NCI-H2227 (cell line): Measurements from ENCODE around the gene CHD9.

ENCODE experiments used
- DNase-seq: peaks from one replicate; lab custom pipeline; 2025; ENCODE audit not compliant: unreplicated experiment; lab: John Stamatoyannopoulos, UW

CHD9 gene

DNA sequence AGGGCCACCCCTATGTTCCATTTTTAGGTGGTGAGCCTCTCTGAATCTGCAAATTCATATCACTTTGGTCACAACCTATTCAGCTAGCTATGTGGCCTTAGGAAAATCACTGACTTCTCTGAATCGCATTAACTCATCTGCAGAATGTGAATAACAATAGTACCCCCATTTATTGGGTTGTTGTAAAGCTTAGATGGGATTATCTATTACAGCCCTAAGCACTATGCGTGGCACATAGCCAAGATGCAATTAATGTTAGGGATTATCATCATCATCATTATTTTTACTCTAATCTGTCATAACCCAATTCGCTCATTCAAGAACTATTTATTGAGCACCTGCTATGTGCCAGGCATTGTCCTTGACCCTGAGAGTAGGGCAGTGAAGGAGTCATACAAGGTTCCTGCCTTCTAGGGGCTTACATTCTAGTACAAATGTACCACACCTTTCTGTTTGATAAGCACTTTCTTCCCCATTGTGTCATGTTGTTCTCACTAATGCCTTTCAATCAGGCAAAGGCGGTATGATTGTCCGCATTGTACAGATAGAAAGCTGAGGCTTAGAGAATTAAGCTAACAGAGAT lies 38.5 kb downstream of the CHD9 start:
- DNase-seq = no peak

DNA sequence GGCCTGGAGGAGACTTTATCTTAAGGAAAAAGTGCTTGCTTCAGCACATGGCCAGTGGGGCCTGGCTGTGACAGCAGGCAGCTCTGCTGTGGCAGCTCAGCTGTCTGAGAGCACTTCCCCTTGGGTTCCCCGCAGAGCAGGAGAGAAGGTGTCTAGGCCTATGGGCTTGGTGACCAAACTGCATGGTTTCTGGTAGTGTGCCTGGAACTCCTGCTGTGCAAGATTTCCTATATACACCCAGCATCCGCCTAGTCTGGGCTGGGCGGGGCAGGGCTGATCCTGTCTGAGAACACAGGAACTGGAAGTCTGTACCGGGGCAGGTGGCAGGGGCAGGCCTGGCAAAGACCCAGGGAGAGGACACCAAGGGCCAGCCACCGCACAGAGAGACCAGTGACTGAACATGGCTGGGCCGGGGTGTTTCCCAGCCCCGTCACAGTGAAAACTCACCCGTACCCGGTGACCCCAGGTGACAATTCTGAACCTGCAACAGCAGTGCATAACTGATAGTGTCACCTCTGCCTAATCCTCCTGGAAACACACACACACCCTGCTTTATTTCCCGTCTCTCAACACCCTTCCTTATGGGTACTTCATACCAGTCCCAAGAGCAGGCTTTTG lies 39.3 kb downstream of the CHD9 start:
- no peak for DNase-seq

DNA sequence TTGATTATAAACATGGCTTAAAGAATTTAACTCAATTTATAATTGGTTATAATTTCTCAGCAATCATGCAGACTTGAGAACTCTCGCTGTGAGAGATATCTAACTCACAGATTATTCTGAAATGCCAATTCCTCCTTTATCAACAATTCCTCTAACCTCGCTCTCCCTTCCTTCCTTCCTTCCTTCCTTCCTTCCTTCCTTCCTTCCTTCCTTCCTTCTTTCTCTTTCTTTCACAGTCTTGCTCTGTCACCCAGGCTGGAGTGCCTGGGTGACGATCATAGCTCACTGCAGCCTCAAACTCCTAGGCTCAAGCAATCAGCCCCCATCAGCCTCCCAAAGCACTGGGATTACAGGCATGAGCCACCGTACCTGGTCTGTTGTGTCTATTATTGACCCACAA lies 42.4 kb downstream of the CHD9 start:
- no peak for DNase-seq

DNA sequence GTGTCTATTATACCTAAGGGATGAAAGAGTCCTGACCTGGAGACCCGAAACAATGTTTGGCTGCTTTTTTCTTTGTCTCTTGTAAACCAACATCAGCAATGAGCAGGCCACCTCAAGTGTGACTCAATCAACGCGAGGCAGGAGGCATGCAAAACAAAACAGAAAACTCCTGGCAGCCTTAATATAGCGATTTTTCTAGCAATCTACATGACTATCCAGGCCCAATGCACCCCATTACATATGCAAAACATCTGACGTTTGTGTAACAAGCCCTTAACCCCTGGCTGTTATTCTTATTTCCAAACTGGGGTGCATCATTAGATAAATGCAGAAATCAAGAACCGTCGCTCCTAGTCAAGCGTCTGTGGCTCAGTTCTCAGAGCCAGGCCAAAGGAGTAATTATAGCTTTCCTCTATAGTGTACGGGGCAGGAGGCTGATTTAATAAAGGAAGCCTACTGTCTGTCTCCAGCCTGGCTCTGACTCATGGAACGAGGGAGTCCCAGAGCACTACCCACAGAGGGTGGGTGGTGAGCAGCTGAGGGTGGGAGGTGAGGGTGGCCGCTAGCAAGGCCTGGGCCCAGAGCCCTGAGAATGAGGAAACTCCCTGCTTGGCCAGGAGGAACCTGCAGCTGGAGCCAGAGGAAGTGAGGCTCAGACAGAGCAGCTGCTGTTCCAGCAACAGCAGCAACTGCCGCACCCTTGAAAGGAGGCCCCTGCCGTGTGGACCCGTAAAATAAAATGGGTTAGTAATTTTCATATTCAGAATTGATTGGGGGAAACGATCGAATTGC lies 43.9 kb downstream of the CHD9 start:
- DNase-seq = peak; percentile 57

DNA sequence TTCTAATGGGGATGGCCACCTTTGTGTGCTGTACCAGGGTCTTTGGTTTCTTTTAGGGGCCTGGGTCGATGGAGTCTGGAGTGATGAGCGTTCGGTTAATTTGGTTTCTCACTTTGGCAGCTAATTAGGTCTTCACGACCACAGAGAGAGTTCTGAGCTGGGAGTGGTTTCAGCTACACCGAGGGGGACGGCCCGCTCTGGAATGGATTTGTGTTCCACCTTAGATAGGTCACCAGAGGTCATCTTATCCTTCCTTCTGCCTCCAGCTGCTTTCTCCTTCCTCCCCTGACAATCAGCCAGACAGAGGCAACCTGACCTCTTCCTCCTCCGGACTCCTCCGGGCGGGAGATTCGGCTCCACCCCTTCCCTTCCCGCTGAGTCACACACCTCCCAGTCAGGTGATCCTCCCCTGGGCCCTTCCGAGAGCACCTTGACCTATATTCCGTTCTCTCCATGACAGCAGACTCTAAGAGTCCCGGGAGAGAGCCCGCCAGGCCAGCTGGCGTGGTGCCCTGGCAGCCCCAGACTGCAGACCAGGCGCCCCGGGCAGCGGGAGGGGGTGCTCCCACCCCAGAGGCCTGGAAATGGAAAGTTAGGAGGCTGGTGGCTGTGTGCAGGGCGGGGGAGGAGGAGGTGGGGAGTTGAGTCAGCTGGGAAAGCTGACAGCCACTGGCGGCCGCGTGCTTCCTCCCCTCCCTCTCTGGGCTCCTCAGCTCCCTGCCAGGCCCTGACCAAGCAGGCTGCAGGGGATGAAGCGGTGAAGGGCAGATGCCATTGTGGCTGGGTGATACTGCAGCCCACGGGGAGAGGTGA lies 44.7 kb downstream of the CHD9 start:
- DNase-seq = peak; percentile 70

DNA sequence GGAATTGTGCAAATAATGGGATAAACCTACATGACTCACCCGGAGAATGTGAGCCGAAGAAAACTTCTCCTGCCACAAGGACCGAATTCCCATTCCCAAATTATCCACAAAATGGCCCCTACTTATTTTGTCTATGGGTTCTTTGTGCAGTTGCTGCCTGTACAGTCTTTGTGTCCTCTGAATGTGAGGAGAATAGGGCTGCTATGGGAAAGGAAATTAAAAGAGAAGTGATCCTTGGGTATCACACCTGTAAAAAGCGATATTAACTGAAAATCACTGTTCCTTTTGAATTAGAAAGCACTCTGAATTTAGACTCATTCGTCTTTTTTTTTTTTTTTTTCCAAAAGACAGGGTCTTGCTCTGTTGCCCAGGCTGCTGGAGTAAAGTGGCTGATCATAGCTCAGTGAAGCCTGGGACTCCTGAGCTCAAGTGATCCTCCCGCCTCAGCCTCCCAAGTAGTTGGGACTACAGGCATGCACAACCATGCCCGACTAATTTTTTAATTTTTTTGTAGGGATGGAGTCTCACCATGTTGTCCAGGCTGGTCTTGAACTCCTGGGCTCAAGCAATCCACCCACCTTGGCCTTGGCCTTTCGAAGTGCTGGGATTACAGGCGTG lies 45.4 kb downstream of the CHD9 start:
- no peak for DNase-seq

DNA sequence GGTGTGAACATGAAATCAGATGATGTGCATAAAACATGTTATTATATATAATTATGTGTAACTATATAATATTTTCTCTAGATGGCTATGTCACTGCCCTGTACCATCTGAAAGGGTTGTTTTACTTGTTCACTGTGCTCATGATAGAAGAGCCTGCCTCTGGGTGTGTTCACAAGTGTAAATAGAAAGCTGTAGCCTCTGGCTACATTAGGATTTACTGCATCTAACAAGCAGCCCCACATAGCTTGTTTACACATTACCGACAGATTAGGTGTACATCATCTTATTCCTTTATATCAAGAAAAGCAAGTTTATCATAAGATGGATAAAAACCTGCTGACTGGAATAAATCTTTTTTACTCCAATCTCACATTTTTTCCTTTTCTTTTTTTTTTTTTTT lies 46.1 kb downstream of the CHD9 start:
- no peak for DNase-seq

DNA sequence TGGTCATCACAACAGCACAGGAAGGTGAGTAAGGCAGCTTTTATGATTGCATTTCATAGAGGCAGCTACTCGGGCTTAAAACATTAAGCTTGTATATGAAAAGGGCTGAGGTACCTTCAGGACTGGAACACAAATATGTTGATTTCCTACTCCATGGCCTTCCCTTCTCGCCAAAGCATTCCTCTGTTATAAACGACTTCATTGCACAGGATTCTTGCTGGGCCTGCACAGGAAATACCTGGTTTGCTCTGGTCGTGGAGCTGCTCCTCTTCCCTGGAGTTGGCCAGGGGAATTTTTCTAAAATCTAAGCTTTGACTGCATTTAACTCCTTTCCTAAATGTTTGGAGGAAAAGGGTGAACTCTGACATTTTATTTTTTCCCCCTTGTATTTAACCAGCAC lies 49.0 kb downstream of the CHD9 start:
- DNase-seq = no peak

DNA sequence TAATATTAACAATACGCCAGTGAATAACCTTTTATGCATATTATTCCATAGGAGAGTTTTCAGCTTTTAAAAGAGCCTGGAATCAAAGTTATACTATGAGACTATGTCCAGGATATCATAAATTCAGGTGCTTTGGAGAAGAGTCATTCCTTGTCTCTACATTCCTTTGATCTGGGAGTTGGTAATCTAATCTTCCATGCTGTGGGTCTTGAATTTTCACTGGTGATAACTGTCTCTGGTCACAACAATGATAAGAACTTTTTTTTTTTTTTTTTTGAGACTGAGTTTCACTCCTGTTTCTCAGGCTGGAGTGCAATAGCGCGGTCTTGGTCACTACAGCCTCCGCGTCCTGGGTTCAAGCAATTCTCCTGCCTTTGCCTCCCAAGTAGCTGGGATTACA lies 50.8 kb downstream of the CHD9 start:
- no peak for DNase-seq

DNA sequence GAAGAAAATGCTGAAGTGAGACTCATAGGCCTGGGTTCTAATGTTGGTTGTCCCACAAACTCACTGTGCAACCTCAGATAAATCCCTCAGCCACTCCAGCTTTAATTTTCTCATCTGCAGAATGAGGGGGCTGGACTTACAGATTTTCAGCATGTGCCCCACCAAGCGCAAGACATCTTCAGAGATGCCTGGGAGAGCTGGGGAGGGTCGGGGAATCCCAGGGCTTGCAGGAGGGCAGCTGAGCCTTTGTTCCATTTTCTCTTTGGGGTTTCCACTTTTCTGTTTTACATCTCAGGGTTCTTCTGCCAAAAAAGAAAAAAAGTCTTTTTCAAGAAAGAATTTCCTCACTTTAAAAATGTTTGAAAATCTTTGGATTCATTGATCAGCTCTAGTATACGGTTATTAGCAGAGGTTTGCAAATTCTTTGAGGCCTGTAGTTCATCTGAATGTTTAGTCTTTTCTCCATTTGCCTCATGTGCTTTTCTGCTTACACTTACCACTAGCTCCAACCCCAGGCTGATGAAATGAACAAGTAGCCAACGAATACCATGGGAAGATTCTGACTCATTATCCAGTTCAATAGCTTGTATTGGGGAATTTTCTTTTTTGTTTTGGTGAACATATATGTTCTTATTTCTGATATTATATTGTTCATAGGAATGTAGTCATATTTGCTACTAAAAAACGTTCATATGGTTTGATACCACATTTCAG lies 56.4 kb downstream of the CHD9 start:
- no peak for DNase-seq

DNA sequence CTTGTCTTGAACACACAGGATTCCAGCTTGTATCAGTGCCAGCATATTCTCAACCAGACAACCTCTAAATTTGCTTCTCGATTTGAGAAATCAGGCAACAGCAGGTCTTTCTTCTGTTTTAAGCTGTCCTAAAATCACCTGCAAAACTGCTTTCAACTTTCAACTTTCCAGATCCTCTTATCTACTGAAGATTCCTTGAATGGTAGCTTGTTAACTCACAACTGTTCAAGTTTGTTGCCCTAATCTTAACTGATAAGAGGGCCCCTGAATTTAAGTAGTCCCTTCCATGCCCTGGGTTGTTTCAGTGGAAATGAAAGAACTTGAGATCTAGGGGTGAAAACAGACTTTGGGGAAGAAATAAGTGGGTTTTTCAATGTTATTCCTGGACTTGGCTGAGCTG lies 57.2 kb downstream of the CHD9 start:
- DNase-seq = no peak

DNA sequence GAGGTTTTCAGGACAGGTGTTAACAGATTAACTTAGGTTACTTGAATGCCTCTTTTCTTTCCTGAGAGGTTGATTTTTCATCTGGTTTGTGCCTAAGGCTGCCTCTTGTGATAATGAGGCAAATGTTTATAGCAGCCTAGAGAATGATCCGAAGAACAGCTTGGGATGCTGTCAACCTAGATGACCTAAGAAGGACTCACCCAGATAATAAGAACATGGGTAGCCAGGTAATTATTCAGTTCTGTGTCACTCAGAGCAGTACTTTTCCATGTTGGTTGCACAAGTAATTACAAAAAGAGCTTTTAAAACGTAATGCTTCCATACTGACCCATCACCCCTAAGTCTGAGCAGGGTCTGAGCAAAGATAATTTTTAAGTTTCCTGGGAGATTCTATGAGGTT lies 60.3 kb downstream of the CHD9 start:
- DNase-seq = no peak

DNA sequence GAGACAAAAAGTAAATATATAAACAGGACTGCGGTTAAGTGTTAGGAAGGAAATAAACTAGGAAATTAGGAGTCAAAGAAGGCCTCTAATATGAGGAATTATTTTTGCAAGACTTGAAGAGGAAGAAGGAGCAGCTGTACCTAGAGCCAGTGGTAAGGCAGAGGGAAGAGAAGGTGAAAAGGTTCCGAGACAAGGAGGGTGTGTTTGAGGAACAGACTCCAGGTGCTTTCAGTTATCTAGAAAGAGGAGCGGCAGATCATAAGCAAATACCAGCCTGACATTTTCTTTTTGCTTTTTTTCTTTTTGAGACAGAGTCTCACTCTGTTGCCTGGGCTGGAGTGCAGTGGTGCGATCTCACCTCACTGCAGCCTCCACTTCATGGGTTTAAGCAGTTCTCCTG lies 61.0 kb downstream of the CHD9 start:
- DNase-seq = no peak

DNA sequence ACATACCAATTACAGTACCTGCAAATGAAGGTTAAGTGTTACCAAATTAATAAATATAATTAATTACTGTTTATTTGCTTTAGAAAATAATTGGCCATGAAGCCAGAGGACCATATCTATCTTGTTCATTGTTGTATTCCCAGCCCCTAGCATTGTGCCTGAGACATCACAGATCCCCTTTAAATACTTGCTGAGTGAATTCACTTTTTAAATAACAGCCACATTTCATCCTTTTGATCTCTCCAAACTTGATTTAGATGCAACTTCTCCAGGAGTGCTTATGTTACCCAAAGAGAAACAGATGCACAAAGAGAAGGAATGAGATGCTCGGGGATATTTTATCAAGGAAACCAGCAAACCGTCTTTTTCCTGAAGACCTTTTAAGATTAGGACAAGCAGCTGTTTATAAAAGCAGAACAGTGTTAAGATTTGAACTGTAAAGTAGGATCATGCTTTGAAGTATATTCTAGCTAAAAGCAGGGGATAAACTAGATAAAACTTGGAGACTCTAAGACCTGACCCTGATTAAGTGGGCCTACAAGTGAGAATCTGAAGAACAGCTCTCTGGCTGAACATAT lies 66.3 kb downstream of the CHD9 start:
- DNase-seq = no peak

DNA sequence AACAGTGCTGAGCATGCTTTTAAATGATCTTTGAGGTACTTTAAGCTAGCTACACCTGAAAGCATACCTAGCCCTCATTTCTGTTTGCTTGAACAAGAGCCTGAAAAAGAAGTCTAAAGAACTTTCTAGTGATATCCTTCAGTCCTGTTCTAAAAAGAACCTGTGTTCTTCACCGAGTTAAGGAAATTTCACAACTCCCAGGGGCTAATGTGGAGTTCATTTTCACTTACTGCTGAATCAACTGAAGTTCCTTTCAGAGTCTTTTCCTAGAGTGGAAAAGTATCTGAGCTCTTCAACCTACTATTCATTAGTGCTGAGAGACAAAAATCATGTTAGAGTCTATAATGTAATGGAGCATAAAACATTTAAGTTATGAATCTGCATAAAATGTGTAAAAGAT lies 66.9 kb downstream of the CHD9 start:
- DNase-seq = no peak

DNA sequence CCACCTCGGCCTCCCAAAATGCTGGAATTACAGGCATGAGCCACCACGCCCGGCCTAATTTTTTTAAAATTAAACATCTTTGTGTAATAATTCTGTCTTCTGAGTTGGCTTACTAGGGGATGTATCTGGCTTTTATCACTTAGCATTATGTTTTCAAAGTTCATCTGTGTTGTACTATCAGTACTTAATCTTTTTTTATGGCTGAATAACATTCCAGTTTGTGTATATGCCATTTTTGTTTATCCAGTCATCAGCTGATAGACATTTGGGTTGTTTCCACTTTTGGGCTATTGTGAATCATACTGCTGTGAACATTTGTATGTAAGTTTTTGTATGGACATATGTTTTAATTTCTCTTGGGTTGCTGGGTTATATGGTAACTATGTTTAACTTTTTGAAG lies 69.0 kb downstream of the CHD9 start:
- DNase-seq = no peak

DNA sequence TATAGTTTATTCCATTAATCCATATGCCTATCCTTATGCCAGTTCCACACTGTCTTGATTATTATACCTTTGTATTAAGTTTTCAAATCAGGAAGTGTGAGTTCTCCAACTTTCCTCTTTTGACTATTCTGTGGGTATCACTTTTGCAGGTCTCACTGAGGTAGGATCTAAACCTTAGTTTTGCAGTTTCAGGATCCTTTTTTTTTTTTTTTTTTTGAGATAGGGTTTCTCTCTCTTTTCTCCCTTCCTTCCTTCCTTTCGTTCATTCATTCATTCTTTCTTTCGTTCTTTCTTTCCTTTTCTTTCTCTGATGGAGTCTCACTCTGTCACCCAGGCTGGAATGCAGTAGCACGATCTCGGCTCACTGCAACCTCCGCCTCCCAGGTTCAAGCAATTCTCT lies 71.6 kb downstream of the CHD9 start:
- DNase-seq = no peak

DNA sequence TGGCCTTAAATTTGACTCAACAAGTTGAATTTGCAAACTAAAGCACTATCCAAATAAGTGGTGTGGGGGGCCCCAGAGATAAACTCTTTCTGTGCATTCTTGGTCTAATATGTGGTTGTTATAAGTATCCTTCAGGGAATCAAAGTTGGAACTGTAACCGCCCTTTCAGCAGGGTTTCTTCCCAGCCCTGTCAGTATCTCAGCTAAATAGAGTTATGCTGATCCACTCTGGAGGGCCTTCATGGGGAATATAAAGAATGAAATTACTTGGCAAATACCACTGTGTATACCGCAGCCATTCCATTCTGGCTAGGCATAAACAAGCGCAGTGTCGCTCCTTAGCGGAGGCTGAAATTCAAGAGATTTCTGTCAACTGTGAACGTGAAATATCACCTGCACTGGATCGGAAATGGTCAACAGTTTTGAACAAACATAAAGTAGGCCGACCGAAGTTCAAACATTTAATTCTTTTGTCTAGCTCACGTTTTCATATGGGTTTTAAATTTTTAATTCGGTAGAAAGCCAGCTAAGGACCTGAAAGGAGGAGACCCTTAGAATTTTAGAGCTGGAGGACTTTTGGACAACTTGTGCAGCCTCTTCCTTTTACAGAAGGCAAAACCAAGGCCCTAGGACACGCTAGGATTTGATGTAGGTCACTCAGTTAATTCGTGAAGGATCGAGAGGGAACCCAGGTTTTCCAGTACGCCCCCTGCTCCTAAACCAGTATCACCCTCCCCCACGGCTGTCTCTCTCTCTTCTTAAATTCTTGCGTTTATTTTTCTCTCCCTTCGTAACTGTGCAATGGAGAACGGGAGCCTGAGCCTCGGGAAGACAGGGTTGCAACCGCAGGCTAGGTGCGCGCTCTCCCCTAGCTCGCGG lies 74.7 kb downstream of the CHD9 start:
- no peak for DNase-seq
